Measurements from ENCODE around the gene RNF214. TPM values are rescaled to one million over a fixed set of nuclear protein-coding genes. Genes with fewer than 3 reads are reported as not detected.

RNF214 gene
- total and polyA plus RNA-seq, 2 donors (not counting 1 experiment from before 2014, with no cell fraction given) = 12.1 to 13.4 TPM

DNA sequence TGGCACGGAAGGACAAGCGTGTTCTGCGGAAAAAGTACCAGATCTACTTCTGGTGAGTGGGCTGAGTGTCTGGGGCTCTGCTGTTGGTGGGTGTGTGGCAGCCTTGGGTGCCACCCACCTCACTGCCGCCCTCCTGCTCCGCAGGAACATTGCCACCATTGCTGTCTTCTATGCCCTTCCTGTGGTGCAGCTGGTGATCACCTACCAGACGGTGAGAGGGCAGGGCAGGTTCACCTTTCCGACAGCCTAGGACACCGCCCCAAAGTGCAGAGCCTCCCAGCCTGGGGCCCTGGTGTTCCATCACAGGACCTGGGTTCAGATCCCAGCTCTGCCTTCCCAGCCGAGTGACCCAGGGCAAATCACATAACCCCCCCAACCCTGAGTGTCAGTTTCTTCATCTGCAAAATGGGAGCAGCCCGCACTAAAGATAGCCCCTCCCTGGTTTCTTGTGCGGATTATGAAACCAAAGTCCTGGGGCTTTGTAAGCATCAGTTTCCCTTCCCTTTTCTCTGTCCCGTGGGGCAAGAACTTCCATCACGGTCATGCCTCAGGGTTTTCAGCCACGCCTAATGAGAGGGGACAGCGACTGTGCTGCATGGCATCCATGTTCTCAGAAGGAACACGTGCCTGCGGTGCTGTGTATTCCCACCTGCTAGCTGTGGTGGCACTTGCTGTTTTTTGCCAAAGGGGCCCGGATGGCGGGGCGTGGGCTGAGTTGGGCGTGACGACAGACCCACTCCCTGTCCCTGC lies 43.1 kb upstream of the RNF214 start:
- Histone ChIP-seq H3K9me3 (ENCODE audit: control insufficient read depth, insufficient read depth, low read depth, low read length) (no peaks in the 10 kb centered on the region), H4K20me1 (ENCODE audit: control insufficient read depth, extremely low read depth, insufficient read depth, low read length) (no peaks in the 10 kb centered on the region), H3K36me3 (ENCODE audit: control insufficient read depth, insufficient read depth, low read length) (peaks cover 23% of the 10 kb centered on the region), H3K4me2 (ENCODE audit: extremely low read depth, insufficient read depth, low read length) (no peak overlapping the region), H3K27me3 (ENCODE audit: control insufficient read depth, insufficient read depth, low read length) (no peaks in the 10 kb centered on the region), H3K4me3 (replicated peaks in 1 of 4; ENCODE audit: control extremely low read depth in 1 of 4, insufficient read depth in 1 of 4, low read depth in 3 of 4, low read length in 4 of 4) (no peak overlapping the region), H3K27ac (ENCODE audit: insufficient read depth, low read length) (no peak overlapping the region), H2AFZ (ENCODE audit: low read length) (no peak overlapping the region), H3K79me2 (ENCODE audit: control insufficient read depth, insufficient read depth, low read length) (no peaks in the 10 kb centered on the region), H3K4me1 (ENCODE audit: control insufficient read depth, extremely low read depth, insufficient read depth, low read length) (no peaks in the 10 kb centered on the region), H3K9ac (ENCODE audit: insufficient read depth, low read length) (no peak overlapping the region)
- no peak for TF ChIP-seq CTCF (conservative IDR thresholded peaks at IDR 0.05 in 1 of 2, IDR thresholded peaks at IDR 0.05 in 1 of 2; ENCODE audit: low read depth in 1 of 2, low read length in 2 of 2)
- TF ChIP-seq EZH2 (IDR thresholded peaks at IDR 0.05; ENCODE audit: low read length, missing control alignments) = no peak
- no peak for DNase-seq (ENCODE audit: low read depth in 2 of 2)

GRCh38 chr11:117189941-117190544 lies 42.4 kb upstream of the RNF214 start:
- no peak overlapping the region for H3K27ac ChIP-seq (ENCODE audit: insufficient read depth, low read length)
- DNase-seq (ENCODE audit: low read depth in 2 of 2) = no peak
- no peaks in the 10 kb centered on the region for H3K9me3 ChIP-seq (ENCODE audit: control insufficient read depth, insufficient read depth, low read depth, low read length)
- H2AFZ ChIP-seq (ENCODE audit: low read length) = no peak overlapping the region
- no peak overlapping the region for H3K4me3 ChIP-seq (replicated peaks in 1 of 4; ENCODE audit: control extremely low read depth in 1 of 4, insufficient read depth in 1 of 4, low read depth in 3 of 4, low read length in 4 of 4)
- no peak overlapping the region for H3K4me2 ChIP-seq (ENCODE audit: extremely low read depth, insufficient read depth, low read length)
- no peaks in the 10 kb centered on the region for H3K27me3 ChIP-seq (ENCODE audit: control insufficient read depth, insufficient read depth, low read length)
- TF ChIP-seq EZH2 (IDR thresholded peaks at IDR 0.05; ENCODE audit: low read length, missing control alignments) = no peak
- TF ChIP-seq CTCF (conservative IDR thresholded peaks at IDR 0.05 in 1 of 2, IDR thresholded peaks at IDR 0.05 in 1 of 2; ENCODE audit: low read depth in 1 of 2, low read length in 2 of 2) = no peak
- H3K79me2 ChIP-seq (ENCODE audit: control insufficient read depth, insufficient read depth, low read length) = no peaks in the 10 kb centered on the region
- H3K9ac ChIP-seq (ENCODE audit: insufficient read depth, low read length) = no peak overlapping the region
- H4K20me1 ChIP-seq (ENCODE audit: control insufficient read depth, extremely low read depth, insufficient read depth, low read length) = no peaks in the 10 kb centered on the region
- no peaks in the 10 kb centered on the region for H3K4me1 ChIP-seq (ENCODE audit: control insufficient read depth, extremely low read depth, insufficient read depth, low read length)
- H3K36me3 ChIP-seq (ENCODE audit: control insufficient read depth, insufficient read depth, low read length) = peaks cover 23% of the 10 kb centered on the region

- H3K4me3 ChIP-seq (replicated peaks in 1 of 4; ENCODE audit: control extremely low read depth in 1 of 4, insufficient read depth in 1 of 4, low read depth in 3 of 4, low read length in 4 of 4) = no peak overlapping the region
- no peak overlapping the region for H3K27ac ChIP-seq (ENCODE audit: insufficient read depth, low read length)
- H3K79me2 ChIP-seq (ENCODE audit: control insufficient read depth, insufficient read depth, low read length) = no peaks in the 10 kb centered on the region
- H4K20me1 ChIP-seq (ENCODE audit: control insufficient read depth, extremely low read depth, insufficient read depth, low read length) = no peaks in the 10 kb centered on the region
- TF ChIP-seq CTCF (conservative IDR thresholded peaks at IDR 0.05 in 1 of 2, IDR thresholded peaks at IDR 0.05 in 1 of 2; ENCODE audit: low read depth in 1 of 2, low read length in 2 of 2) = no peak
- peaks cover 23% of the 10 kb centered on the region for H3K36me3 ChIP-seq (ENCODE audit: control insufficient read depth, insufficient read depth, low read length)
- no peaks in the 10 kb centered on the region for H3K9me3 ChIP-seq (ENCODE audit: control insufficient read depth, insufficient read depth, low read depth, low read length)
- H2AFZ ChIP-seq (ENCODE audit: low read length) = no peak overlapping the region
- no peaks in the 10 kb centered on the region for H3K27me3 ChIP-seq (ENCODE audit: control insufficient read depth, insufficient read depth, low read length)
- H3K4me1 ChIP-seq (ENCODE audit: control insufficient read depth, extremely low read depth, insufficient read depth, low read length) = no peaks in the 10 kb centered on the region
- H3K9ac ChIP-seq (ENCODE audit: insufficient read depth, low read length) = no peak overlapping the region
- H3K4me2 ChIP-seq (ENCODE audit: extremely low read depth, insufficient read depth, low read length) = no peak overlapping the region
- no peak for DNase-seq (ENCODE audit: low read depth in 2 of 2)
Measured at GRCh38 chr11:117191680-117192400, 40.6 kb upstream of the RNF214 start.
